ENCODE measurements around the gene AAK1.

Gene AAK1

DNA sequence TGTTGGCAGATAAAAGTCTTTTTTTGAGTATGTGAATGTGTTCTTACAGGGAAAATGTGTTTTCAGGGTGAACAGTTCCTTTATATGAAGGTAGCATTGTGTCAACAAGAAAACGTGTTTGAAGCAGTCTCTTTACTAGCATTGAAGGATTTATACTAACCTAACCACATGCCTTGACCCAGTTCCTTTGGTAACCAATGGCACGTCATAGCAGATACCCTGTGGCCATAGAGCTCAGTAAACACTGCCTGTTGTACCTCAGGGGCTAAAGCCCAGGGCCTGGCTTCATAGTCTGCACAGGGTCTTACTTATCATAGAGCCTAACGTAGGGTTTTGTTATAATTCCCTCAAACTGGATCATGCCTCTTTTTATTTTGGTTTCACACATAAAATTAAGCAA is 174.2 kb downstream of the AAK1 start:
- TF ChIP-seq, protein P1, sequence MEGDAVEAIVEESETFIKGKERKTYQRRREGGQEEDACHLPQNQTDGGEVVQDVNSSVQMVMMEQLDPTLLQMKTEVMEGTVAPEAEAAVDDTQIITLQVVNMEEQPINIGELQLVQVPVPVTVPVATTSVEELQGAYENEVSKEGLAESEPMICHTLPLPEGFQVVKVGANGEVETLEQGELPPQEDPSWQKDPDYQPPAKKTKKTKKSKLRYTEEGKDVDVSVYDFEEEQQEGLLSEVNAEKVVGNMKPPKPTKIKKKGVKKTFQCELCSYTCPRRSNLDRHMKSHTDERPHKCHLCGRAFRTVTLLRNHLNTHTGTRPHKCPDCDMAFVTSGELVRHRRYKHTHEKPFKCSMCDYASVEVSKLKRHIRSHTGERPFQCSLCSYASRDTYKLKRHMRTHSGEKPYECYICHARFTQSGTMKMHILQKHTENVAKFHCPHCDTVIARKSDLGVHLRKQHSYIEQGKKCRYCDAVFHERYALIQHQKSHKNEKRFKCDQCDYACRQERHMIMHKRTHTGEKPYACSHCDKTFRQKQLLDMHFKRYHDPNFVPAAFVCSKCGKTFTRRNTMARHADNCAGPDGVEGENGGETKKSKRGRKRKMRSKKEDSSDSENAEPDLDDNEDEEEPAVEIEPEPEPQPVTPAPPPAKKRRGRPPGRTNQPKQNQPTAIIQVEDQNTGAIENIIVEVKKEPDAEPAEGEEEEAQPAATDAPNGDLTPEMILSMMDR (IDR thresholded peaks at IDR 0.05; ENCODE audit: low read depth, low read length, missing control alignments): no peak
- no peak for DNase-seq (ENCODE audit: low read depth)
- H3K4me3 ChIP-seq (ENCODE audit: low read depth, low read length): no peak overlapping the region

DNA sequence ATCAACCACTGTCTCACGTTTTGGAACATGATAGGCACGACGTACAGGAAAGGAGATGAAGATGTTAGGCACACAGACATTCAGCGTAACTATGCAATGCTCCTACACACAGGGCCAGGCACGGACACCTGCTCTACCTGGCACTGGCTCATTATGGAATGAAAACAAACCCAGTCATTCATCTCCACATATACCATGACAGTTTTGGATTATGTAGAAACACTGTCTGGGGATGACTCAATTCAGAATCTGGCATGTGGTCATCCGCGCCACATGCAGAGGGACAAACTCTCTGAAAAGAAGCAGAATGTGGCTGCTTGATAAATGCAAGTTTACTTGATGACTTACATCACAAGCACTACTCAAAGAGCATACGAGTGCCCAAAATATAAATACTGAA is 176.8 kb downstream of the AAK1 start:
- TF ChIP-seq, protein P1 (IDR thresholded peaks at IDR 0.05; ENCODE audit: low read depth, low read length, missing control alignments): no peak
- no peak for DNase-seq (ENCODE audit: low read depth)
- H3K4me3 ChIP-seq (ENCODE audit: low read depth, low read length): no peak overlapping the region

DNA sequence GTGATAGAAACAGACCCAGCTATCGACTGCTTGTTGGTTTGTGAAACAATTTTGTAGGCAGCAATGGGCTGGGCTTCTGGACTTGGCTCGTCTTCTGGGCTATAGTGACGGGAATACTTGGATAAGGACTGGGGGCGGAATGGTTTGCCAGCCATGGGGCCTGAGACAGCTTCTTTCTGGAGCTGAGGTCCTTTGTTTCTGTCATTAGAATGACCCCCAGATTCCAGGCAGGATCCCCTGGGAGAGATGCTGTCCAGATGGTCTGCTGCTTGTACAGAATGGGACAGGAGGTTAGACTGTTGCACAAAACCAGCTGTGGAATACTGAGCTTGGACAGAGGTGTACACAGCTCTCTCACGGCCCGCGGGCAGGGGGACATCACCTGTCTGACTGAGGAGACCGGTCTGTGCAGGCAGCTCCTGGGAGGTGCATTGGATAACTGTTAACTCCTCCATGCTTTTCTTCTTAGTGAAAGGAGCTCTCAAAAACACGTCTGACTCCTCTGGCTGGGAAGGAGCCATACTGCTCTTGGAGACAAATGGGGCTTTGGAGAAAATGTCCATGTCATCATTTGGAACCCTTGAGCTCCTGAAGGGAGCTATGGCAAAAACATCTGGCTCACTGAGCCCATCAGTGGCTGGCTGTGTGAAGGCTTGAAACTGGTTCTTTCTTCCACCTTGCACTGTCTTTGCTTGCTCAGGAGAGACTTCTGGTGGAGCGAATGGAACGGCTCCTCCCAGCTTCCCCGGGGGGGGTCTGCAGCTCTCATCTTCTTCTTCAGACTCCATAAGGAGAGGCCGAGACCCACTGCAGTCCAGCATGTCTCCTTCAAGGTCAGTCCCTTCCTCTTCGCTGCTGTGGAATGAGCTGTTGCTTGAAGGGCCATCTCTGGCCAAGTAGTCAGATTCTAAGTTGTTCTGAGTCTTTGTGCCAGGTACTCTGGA is 177.8 kb downstream of the AAK1 start:
- DNase-seq (ENCODE audit: low read depth): no peak
- H3K4me3 ChIP-seq (ENCODE audit: low read depth, low read length): no peak overlapping the region
- TF ChIP-seq, protein P1 (IDR thresholded peaks at IDR 0.05; ENCODE audit: low read depth, low read length, missing control alignments): no peak

DNA sequence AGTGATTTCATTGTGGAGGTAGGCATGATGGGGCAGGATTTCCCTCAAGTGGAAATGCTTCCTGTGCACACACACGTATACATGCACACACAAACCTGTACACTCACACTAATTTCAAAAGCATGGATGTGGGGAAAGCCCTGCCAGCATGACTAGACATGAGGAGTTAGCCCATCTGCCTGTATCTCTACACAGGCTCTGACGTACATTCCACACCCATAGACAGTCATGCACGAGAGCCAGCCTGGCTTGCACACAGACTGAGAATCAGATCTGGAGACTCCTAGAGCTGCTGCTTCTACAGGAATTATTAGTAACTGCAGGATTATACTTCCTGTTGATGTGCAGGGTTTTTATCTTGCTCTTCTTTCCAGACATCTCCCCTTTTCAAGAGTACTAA is 179.0 kb downstream of the AAK1 start:
- DNase-seq (ENCODE audit: low read depth): no peak
- TF ChIP-seq, protein P1 (IDR thresholded peaks at IDR 0.05; ENCODE audit: low read depth, low read length, missing control alignments): no peak

DNA sequence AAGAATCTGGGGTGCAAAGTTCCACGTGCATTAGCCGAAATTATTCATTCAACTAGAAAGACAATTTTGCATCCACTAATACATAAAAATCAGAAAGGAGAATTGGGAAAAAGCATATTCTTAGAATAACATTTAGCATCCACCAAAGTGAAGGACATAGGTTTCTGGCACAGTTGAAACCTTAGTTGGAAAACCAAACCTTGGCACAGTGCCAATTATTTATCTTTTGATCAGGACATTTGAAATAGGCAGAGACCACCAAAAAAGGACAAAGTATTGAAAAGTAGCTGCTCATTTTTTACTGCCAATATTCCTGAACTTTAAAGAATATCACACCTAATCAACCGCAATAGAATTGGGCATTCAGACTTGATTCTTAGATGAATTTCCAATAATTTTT is 180.8 kb downstream of the AAK1 start:
- DNase-seq (ENCODE audit: low read depth): no peak
- no peak overlapping the region for H3K4me3 ChIP-seq (ENCODE audit: low read depth, low read length)
- TF ChIP-seq, protein P1 (IDR thresholded peaks at IDR 0.05; ENCODE audit: low read depth, low read length, missing control alignments): no peak

More for the DNA sequence above, 179.0 kb downstream of the AAK1 start:
- no peak overlapping the region for H3K4me3 ChIP-seq (ENCODE audit: low read depth, low read length)

DNA sequence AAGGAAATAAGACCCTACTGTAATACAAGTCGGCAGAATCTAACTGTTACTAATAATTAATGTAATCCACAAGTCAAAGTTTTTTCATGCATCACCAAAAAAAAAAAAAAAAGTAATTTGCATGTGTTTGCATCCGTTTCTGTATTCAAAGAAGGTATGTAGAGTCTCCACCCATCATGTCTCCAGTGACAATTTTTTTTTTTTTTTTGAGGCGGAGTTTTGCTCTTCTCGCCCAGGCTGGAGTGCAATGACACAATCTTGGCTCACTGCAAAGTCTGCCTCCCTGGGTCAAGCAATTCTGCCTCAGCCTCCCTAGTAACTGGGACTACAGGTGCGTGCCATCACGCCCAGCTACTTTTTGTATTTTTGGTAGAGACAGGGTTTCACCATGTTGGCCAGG is 182.1 kb downstream of the AAK1 start:
- TF ChIP-seq, protein P1 (IDR thresholded peaks at IDR 0.05; ENCODE audit: low read depth, low read length, missing control alignments): no peak
- no peak overlapping the region for H3K4me3 ChIP-seq (ENCODE audit: low read depth, low read length)
- DNase-seq (ENCODE audit: low read depth): no peak

DNA sequence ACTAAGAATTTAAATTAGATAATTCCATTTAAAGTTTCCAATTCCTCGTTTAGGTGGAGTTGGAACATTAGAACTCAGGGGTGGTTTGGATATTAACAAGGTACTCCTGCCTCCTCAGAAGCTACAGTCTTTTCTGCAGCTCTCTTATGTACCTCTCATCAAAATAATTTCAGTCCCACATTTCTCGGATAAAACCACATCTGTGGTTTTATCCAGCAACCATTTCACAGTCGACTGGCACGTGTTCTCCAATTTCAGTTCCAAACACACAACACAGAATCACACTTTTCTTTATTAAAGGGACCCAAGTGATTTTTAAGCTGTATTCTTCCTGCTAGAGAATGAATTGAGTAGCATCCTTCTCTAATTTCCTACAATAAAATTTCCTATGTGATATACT is 183.6 kb downstream of the AAK1 start:
- TF ChIP-seq, protein P1 (IDR thresholded peaks at IDR 0.05; ENCODE audit: low read depth, low read length, missing control alignments): no peak
- no peak for DNase-seq (ENCODE audit: low read depth)
- H3K4me3 ChIP-seq (ENCODE audit: low read depth, low read length): no peak overlapping the region
